Vagina (tissue), 2 donors: ENCODE data around the gene USP20. TPM values are rescaled to one million over a fixed set of nuclear protein-coding genes. Genes with fewer than 3 reads are reported as not detected.

Experiments
- DNase-seq, 2 donors: peaks; one replicate each; pipeline ENCODE4 v3.0.0-alpha.2; 2017; ENCODE audit errors: extremely low spot score in 2 of 2
- H3K27ac ChIP-seq: fragments of 200-600 bp; sonication (generic); one replicate; pipeline ENCODE4 v1.5.1; 2019
- H3K27me3 ChIP-seq: fragments of 200-600 bp; sonication (generic); one replicate; pipeline ENCODE4 v1.5.1; 2019
- H3K36me3 ChIP-seq, 2 donors: fragments of 200-600 bp; sonication (generic); one replicate each; pipeline ENCODE4 v1.5.1; 2017 to 2019
- H3K4me1 ChIP-seq: fragments of 200-600 bp; sonication (generic); one replicate; pipeline ENCODE4 v1.5.1; 2019
- H3K4me3 ChIP-seq, 2 donors: fragments of 200-600 bp; sonication (generic); 1 replicate in 1 of 2; 2 replicates in 1 of 2; pipeline ENCODE4 v1.5.1; 2016 to 2019
- H3K9me3 ChIP-seq: fragments of 200-600 bp; sonication (generic); one replicate; pipeline ENCODE4 v1.5.1; 2019
- POLR2A ChIP-seq, 2 donors: fragments of 450-650 bp; IDR thresholded peaks; one replicate each; pipeline ENCODE4 v1.6.1; 2017; ENCODE audit warnings: antibody characterized with exemption in 2 of 2, mild to moderate bottlenecking in 2 of 2, moderate library complexity in 2 of 2
- POLR2AphosphoS5 ChIP-seq, 2 donors: sonication (generic); formaldehyde crosslinking; IDR thresholded peaks; one replicate each; pipeline ENCODE4 v1.9.0; 2017; ENCODE audit warnings: antibody characterized with exemption in 2 of 2, mild to moderate bottlenecking in 2 of 2, low read depth in 1 of 2; ENCODE audit not compliant: insufficient read depth in 1 of 2
- intact Hi-C: fragments of 100-400 bp; cut with DNase I; formaldehyde crosslinking; loops from one replicate; pipeline ENCODE4 v1.15.1; 2023
- total RNA-seq: library from RNA; depleted of rRNA; stranded (reverse); fragments of >200 nt; gene quantifications from one replicate; pipeline ENCODE4 v1.2.3, GENCODE V29; 2016
- TF ChIP-seq, protein P1 (sequence below), 3 experiments: fragments of 450-650 bp in 2 of 3; fragments of 200-600 bp in 1 of 3; sonication (generic) in 1 of 3; IDR thresholded peaks; one replicate each; pipeline ENCODE4 v1.5.1; 2017 to 2019; ENCODE audit warnings: antibody characterized with exemption in 3 of 3, mild to moderate bottlenecking in 2 of 3, moderate library complexity in 2 of 3

USP20 gene
- total RNA-seq, 1 donor from 2014 or later = 29.5 TPM

DNA sequence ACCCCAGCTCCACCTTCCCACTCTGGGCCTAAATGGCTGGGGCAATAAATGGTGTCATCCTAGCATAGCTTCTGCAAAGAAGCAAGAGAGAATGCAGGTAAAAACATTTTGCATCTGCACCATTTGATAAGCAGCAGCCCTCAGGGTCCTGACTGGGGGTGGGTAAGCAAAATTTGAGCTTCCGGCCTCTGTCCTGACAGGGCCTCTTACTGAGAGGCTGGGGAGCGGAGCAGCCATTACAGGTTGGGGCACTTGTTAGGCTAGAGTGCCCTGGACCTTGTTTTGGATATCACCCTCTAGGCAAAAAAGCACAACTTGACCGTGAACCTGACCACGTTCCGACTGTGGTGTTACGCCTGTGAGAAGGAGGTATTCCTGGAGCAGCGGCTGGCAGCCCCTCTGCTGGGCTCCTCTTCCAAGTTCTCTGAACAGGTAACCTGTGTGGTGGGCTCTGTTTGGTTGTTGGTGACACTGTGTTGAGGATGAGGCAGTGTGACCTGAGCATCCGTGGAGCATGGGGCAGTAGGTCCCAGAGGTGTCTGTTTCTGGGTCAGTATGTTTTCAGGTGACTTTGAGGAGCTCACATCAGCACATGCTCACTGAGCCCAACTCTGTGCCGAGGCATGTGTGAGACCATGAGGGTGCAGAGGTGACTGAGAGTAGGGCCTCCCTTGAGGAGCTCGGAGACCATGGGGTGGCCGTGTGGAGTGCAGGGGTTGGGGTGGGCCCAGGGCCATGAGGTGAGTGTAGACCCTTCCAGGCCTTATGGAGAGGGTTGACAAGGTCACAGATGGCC is 23.1 kb downstream of the USP20 start:
- DNase-seq = no peak
- H3K27ac ChIP-seq = no peak overlapping the region
- TF ChIP-seq POLR2A (IDR thresholded peaks at IDR 0.05) = no peak
- no peaks in the 10 kb centered on the region for H3K27me3 ChIP-seq
- H3K9me3 ChIP-seq = no peaks in the 10 kb centered on the region
- no peak overlapping the region for H3K4me3 ChIP-seq
- no peaks in the 10 kb centered on the region for H3K4me1 ChIP-seq
- H3K36me3 ChIP-seq = peaks cover 0 to 43% of the 10 kb centered on the region in 2 donors
- intact Hi-C loops = no loop called here

- peaks cover 0 to 50% of the 10 kb centered on the region in 2 donors for H3K36me3 ChIP-seq
- TF ChIP-seq POLR2A (IDR thresholded peaks at IDR 0.05) = no peak
- no peak for TF ChIP-seq POLR2AphosphoS5 (IDR thresholded peaks at IDR 0.05; ENCODE audit: insufficient read depth in 1 of 2, low read depth in 1 of 2)
- TF ChIP-seq, protein P1, sequence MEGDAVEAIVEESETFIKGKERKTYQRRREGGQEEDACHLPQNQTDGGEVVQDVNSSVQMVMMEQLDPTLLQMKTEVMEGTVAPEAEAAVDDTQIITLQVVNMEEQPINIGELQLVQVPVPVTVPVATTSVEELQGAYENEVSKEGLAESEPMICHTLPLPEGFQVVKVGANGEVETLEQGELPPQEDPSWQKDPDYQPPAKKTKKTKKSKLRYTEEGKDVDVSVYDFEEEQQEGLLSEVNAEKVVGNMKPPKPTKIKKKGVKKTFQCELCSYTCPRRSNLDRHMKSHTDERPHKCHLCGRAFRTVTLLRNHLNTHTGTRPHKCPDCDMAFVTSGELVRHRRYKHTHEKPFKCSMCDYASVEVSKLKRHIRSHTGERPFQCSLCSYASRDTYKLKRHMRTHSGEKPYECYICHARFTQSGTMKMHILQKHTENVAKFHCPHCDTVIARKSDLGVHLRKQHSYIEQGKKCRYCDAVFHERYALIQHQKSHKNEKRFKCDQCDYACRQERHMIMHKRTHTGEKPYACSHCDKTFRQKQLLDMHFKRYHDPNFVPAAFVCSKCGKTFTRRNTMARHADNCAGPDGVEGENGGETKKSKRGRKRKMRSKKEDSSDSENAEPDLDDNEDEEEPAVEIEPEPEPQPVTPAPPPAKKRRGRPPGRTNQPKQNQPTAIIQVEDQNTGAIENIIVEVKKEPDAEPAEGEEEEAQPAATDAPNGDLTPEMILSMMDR (IDR thresholded peaks at IDR 0.05) = no peak
- intact Hi-C loops = no loop called here
Observed at GRCh38 chr9:129860653-129861446, 25.6 kb downstream of the USP20 start.

GRCh38 chr9:129861447-129861827 is 26.2 kb downstream of the USP20 start:
- DNase-seq = no peak
- TF ChIP-seq POLR2AphosphoS5 (IDR thresholded peaks at IDR 0.05; ENCODE audit: insufficient read depth in 1 of 2, low read depth in 1 of 2) (no peak), POLR2A (IDR thresholded peaks at IDR 0.05) (no peak)
- TF ChIP-seq, protein P1 (IDR thresholded peaks at IDR 0.05) = no peak
- no peak overlapping the region for H3K27ac ChIP-seq
- no peaks in the 10 kb centered on the region for H3K4me1 ChIP-seq
- peaks cover 0 to 56% of the 10 kb centered on the region in 2 donors for H3K36me3 ChIP-seq
- no peak overlapping the region for H3K4me3 ChIP-seq
- H3K9me3 ChIP-seq = no peaks in the 10 kb centered on the region
- intact Hi-C loops = no loop called here
- H3K27me3 ChIP-seq = no peaks in the 10 kb centered on the region

More at GRCh38 chr9:129860653-129861446, 25.6 kb downstream of the USP20 start:
- Histone ChIP-seq H3K9me3 (no peaks in the 10 kb centered on the region), H3K4me3 (no peak overlapping the region), H3K4me1 (no peaks in the 10 kb centered on the region), H3K27ac (no peak overlapping the region), H3K27me3 (no peaks in the 10 kb centered on the region)
- no peak for DNase-seq

GRCh38 chr9:129863059-129863690 is 27.9 kb downstream of the USP20 start:
- no peaks in the 10 kb centered on the region for H3K9me3 ChIP-seq
- H3K4me3 ChIP-seq = no peak overlapping the region
- H3K36me3 ChIP-seq = peaks cover 0 to 46% of the 10 kb centered on the region in 2 donors
- intact Hi-C loops = no loop called here
- H3K27ac ChIP-seq = no peak overlapping the region
- no peak for DNase-seq
- H3K27me3 ChIP-seq = no peaks in the 10 kb centered on the region
- H3K4me1 ChIP-seq = no peaks in the 10 kb centered on the region
- peak in 1 of 2 donors; percentile 32 for TF ChIP-seq POLR2AphosphoS5 (IDR thresholded peaks at IDR 0.05; ENCODE audit: insufficient read depth in 1 of 2, low read depth in 1 of 2)
- no peak for TF ChIP-seq POLR2A (IDR thresholded peaks at IDR 0.05)
- TF ChIP-seq, protein P1 (IDR thresholded peaks at IDR 0.05) = no peak

DNA sequence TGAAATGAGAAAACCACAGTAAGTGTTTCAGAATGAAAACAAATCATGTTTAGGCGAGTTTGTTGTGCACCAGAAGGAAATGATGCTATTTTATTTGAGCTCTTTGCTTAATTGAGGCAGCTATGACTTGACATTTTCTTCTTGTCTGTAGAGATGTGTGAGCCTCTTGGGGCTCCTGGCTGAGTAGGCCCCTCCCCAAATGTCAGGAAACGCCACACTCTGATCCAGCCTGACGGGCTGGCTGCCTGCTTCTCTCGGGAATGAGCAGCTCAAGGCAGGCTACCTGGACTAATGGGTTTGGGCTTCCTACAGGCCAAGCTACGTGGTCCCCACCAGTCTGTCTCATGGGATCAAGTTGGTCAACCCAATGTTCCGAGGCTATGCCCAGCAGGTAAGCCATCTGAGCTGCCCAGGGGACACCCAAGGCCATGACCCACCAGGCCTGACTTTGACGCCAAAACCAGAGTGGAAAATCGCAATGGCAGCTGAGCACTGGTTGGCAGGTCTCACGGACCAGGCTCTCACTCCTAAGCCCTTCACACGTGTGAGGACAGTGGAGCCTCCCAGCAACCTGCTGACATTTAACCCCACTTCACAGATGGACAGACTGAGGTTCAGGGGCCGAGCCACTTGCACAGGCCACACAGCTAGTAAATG is 29.9 kb downstream of the USP20 start:
- TF ChIP-seq POLR2AphosphoS5 (IDR thresholded peaks at IDR 0.05; ENCODE audit: insufficient read depth in 1 of 2, low read depth in 1 of 2) = no peak
- TF ChIP-seq, protein P1 (IDR thresholded peaks at IDR 0.05) = no peak
- TF ChIP-seq POLR2A (IDR thresholded peaks at IDR 0.05) = no peak
- Histone ChIP-seq H3K4me1 (no peaks in the 10 kb centered on the region), H3K9me3 (no peaks in the 10 kb centered on the region), H3K27me3 (no peaks in the 10 kb centered on the region), H3K4me3 (no peak overlapping the region), H3K36me3 (peaks cover 0 to 38% of the 10 kb centered on the region in 2 donors), H3K27ac (no peak overlapping the region)
- no peak for DNase-seq
- intact Hi-C loops = no loop called here
